Left colon (tissue), 2 donors: ENCODE results near the gene RERG. TPM values are rescaled to one million over a fixed set of nuclear protein-coding genes. Genes with fewer than 3 reads are reported as not detected.
"Not testable (repeated sequence)": the region's sequence is repeated elsewhere in the genome, so short reads cannot be mapped to it uniquely, and the experiment has no call there.

Experiments used
- ATAC-seq: fragments of 200-7000 bp; cut with Tn5 transposase; one replicate; pipeline ENCODE4 v1.9.1; 2020; ENCODE audit warnings: mild to moderate bottlenecking, moderate library complexity
- DNase-seq, 2 donors: peaks; one replicate each; pipeline ENCODE4 v3.0.0-alpha.2; 2020
- intact Hi-C, 2 donors: fragments of 100-400 bp; cut with DNase I in 1 of 2; cut with micrococcal nuclease in 1 of 2; formaldehyde crosslinking; loops; one replicate each; pipeline versions ENCODE4 v1.11.2 to v1.14.0; 2022; cut with DNase I, micrococcal nuclease
- total RNA-seq, 2 donors: library from RNA; stranded (reverse); fragmentation: NEBNext Ultra II Directional; extraction: Animal tissue kit (Norgen Biotek cat#: 25700); gene quantifications; one replicate each; pipeline ENCODE4 v1.2.1, GENCODE V29; 2021
- donor health status: DM: no; HTN: no; CAD: no.
- donor health status: DM: yes; HTN: yes; CAD: no.

The RERG gene
- total RNA-seq, 2 donors from 2014 or later: 0.85 to 4.1 TPM

GRCh38 chr12:15114501-15114900 is 106.7 kb downstream of the RERG start:
- ATAC-seq (no peak), DNase-seq (no peak)
- intact Hi-C loops: no loop called here

- intact Hi-C loops: no loop called here
- ATAC-seq: no peak
- no peak for DNase-seq
These were observed 128.4 kb downstream of the RERG start for GRCh38 chr12:15092826-15093225.

GRCh38 chr12:15090441-15090840 is 130.8 kb downstream of the RERG start:
- DNase-seq: no peak
- ATAC-seq: no peak
- intact Hi-C loops: no loop called here

- intact Hi-C loops: no loop called here
- ATAC-seq: no peak
- DNase-seq: no peak
These were observed 133.1 kb downstream of the RERG start for GRCh38 chr12:15088105-15088504.

- ATAC-seq, intact Hi-C loops, DNase-seq: not testable (repeated sequence)
These were observed 143.5 kb downstream of the RERG start for GRCh38 chr12:15077751-15078150.

DNA sequence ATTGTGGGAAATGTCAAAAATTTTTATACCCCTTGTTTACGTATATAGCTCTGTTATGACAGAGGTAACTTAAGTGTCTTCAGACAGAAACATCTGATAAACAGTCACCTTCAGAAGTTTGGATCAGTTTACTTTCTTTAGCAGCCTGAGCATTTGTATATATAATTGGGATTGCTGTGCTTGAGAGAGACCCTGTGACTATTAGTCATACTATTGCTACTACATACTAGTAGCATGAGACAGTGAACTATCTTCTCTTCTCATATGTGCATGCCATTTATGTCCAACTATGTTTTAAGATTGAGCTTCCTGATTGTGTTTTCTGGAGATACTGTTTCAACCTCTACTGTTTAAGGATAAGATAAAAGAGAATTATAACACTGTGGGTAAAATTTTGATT is 146.9 kb downstream of the RERG start:
- DNase-seq (no peak), ATAC-seq (no peak)
- intact Hi-C loops: no loop called here

- intact Hi-C loops: no loop called here
- ATAC-seq (no peak), DNase-seq (no peak)
These were observed 162.1 kb downstream of the RERG start for GRCh38 chr12:15059123-15059522.

Other genes starting within 250 kb of the RERG start
- not detected for gene PDE6H, start 248.4 kb downstream of the RERG start, total RNA-seq
- gene PTPRO, start 101.1 kb upstream of the RERG start, total RNA-seq: 10 to 100 TPM; 15.7 to 21.9 TPM